GM23248 (cell line): Measurements from ENCODE around the gene SPEF2.

Experiments used
- EZH2 ChIP-seq: fragments of 200-600 bp; sonication (generic); IDR thresholded peaks from 2 replicates; pipeline ENCODE4 v1.6.1; 2018; ENCODE audit warnings: antibody characterized with exemption, mild to moderate bottlenecking; ENCODE audit not compliant: insufficient read depth, poor library complexity, severe bottlenecking
- EZH2phosphoT487 ChIP-seq: fragments of 200-600 bp; sonication (generic); IDR thresholded peaks from 2 replicates; pipeline ENCODE4 v1.6.1; 2018; ENCODE audit warnings: antibody characterized with exemption, moderate library complexity, mild to moderate bottlenecking, low read depth; ENCODE audit not compliant: insufficient read depth

DNA sequence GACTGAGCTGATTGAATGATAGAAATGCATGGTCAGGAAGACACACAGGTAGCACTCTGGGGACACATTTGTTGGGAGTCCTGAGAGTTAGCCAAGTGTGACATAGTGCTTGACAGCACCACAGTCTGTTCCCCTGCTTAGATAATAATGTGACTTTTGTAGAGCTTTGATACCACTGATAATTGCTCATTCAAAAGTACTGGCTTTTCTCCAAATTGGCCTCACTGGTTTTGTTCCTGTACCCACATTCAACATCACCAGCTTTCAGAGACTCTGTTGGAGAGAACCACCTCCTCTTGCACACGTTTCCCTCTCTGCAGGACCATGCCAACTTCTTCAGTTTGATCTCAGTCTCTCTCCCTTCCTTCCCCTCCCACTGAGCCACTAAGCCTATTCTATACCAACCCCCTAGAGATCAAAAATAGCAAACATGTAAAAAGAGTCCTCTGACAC is 186.6 kb downstream of the SPEF2 start:
- TF ChIP-seq EZH2 (no peak), EZH2phosphoT487 (no peak)
